ENCODE measurements around the gene ARCN1.

Gene ARCN1

GRCh38 chr11:118640332-118641154 is 68.3 kb downstream of the ARCN1 start:
- peak in 1 of 3 donors; percentile 19 for DNase-seq

- no peak for DNase-seq
Measured at GRCh38 chr11:118641397-118642019, 69.3 kb downstream of the ARCN1 start.

GRCh38 chr11:118643142-118643994 is 71.2 kb downstream of the ARCN1 start:
- DNase-seq: no peak

GRCh38 chr11:118643995-118644345 is 71.8 kb downstream of the ARCN1 start:
- no peak for DNase-seq

- no peak for DNase-seq
Measured at GRCh38 chr11:118644496-118644895, 72.3 kb downstream of the ARCN1 start.

- DNase-seq: no peak
Measured at GRCh38 chr11:118645066-118645715, 73.0 kb downstream of the ARCN1 start.

GRCh38 chr11:118646393-118646792 is 74.2 kb downstream of the ARCN1 start:
- no peak for DNase-seq

DNA sequence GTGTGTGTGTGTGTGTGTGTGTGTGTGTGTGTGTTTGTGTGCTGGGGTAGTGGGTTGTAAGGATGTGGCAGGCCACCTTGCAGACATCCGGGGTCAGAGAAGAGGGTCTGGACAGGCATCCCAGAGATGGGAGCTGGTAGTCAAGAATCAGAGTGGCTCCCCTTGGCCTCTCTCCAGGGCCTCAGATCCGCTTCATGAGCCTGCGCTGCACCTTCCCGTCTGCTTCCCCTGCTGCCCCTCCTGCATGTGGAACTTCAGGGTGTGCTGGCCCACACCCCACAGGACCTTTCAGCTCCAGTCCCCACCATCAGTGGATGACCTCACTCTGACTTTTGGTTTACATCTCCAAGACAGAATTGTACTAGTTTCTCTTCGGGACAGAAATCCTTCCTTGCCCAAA is 76.1 kb downstream of the ARCN1 start:
- no peak for DNase-seq

DNA sequence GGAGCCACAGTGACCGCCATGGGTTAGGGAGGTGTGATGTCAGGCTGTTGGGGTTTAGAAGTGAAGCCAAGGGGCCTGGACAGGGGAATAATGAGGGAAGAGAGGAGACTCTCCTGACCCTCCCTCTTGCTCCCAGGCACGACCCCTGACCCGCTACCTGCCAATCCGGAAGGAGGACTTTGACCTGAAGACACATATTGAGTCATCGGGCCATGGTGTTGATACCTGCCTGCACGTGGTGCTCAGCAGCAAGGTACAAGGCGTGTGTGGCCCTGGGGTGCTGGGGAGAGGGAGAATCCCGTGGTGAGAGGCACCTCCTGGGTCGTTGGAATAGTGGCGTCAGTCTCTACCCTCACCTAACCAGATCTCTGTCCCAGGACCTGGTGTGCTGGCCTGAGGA is 77.7 kb downstream of the ARCN1 start:
- no peak for DNase-seq

DNA sequence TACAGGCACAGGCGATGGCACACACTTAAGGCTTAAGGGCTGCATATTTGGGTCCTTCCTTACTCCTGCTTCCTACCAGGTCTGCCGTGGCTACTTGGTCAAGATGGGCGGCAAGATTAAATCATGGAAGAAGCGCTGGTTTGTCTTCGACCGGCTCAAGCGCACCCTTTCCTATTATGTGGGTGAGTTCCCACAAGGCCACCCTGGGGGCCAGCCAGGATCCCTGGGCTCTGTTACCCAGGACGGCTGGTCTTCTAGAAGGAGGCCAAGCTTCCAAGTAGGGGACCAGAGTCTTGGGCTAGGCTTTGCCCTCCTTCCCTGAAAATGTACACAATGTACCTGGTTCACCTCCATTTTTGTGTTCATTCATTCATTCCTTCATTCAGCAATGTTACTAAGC is 78.2 kb downstream of the ARCN1 start:
- DNase-seq: no peak

- DNase-seq: no peak
Measured at GRCh38 chr11:118651820-118652219, 79.6 kb downstream of the ARCN1 start.

Measured in suppressor macrophage treated with lipopolysaccharide for 1 hour (primary cell).